DMS53 treated with DMSO at 0.1 percent for 48 hours (cell line): Measurements from ENCODE around the gene FPGS.
"Not testable (repeated sequence)": the region's sequence is repeated elsewhere in the genome, so short reads cannot be mapped to it uniquely, and the experiment has no call there.

ENCODE experiments used
- DNase-seq: peaks from one replicate; lab custom pipeline; 2025; ENCODE audit not compliant: unreplicated experiment; lab: John Stamatoyannopoulos, UW

The FPGS gene

GRCh38 chr9:127802576-127803443, at the start of gene FPGS:
Gene FPGS (plus strand): TSS chr9:127802882. CDS start chr9:127802925, 43 bp downstream.
- DNase-seq, result peak; percentile 74

GRCh38 chr9:127753148-127753547, 49.5 kb upstream of the FPGS start:
- no peak for DNase-seq

GRCh38 chr9:127753622-127754021, 49.1 kb upstream of the FPGS start:
- no peak for DNase-seq

- DNase-seq, result no peak
Observed at GRCh38 chr9:127754099-127755060, 48.3 kb upstream of the FPGS start.

GRCh38 chr9:127755061-127756060, 47.3 kb upstream of the FPGS start:
- peak; percentile 12 for DNase-seq

DNA sequence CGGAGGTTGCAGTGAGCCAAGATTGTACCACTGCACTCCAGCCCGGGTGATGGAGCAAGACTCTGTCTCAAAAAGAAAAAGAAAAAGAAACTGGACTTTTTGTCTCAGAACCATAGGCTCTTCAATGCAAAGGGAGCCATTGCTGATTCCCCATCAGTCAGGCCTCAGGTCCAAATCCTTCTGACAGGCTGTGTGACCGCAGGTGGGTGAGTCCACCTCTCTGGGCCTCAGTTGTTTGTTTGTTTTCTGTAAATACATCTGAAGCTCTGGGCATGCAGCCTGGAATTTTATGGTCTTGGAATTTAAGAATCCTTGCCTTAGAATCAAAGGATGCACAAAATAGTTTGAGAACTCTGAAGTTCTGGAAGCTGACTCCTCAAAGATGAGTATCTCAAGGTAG, 46.4 kb upstream of the FPGS start:
- no peak for DNase-seq

GRCh38 chr9:127756776-127757175, 45.9 kb upstream of the FPGS start:
- not testable (repeated sequence) for DNase-seq

GRCh38 chr9:127758843-127759242, 43.8 kb upstream of the FPGS start:
- no peak for DNase-seq

- no peak for DNase-seq
Observed at GRCh38 chr9:127761061-127761460, 41.6 kb upstream of the FPGS start.

- no peak for DNase-seq
Observed at GRCh38 chr9:127761491-127761956, 41.2 kb upstream of the FPGS start.

DNA sequence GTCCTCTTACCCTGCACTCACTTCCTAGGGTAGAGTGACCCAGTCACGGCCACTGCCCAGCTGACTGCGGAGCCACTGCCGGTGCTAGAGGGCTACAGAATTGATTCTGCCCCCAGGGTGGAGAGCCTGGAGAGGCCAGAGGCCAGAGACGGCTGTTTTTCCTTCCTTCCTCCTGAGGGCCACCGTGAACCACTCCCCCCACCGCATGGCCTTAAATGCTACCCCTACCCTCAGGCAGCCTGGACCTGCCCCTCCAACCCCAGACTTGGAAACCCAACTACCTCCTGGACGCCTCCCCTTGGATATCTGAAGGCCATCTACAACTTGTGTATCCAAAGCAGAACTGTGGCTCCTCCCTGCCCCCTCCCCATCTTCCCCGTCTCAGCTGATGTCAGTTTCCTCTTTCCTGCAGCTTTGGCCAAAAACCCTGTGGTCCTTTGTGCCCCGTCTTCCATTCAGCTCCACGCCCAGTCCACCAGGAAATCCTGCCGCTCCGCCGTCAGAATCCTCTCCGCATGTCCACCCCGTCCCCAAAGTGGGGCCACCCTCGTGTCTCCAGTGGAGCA, 40.5 kb upstream of the FPGS start:
- DNase-seq, result no peak

DNA sequence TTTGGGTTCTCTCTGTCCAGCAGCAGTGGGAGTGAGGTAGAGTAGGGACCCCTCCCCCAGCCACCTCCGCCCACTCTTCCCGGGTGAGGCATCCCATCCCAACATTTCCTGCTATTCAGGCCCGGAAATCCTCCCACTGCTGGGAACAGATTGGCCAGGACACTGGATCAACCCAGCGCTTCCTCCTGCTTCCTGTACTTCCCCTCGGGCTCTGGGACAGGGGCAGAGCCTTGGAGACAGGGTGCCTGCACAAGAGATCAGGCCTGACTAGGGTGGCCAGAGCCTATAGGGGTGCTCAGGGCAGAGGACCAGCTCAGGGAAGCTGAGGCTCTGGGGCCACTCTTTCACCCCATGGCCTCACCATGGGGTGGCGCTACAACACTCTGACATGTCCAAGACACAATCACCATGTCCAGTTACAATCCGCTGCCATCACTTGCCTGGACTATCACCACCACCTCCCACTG, 38.7 kb upstream of the FPGS start:
- DNase-seq, result peak; percentile 10

GRCh38 chr9:127765418-127765817, 37.3 kb upstream of the FPGS start:
- DNase-seq, result no peak

DNA sequence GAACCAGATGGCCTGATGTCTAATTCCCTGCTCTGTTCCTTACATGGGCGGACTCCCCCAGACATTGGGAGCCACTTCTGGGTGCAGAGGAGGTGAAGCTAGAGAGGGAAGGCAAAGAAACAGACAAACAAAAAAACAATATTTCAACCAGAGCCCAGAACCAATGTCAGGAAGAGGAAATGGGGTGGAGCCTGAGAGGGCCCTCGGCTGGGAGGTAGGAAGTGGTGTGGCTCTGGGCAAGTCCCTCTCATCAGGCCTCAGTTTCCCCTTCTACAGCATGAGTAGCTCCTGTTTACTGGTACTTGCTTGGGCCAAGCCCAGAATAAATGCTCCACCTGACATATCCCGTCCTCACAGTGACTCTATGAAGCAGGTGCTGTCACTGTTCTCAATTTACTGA, 35.3 kb upstream of the FPGS start:
- no peak for DNase-seq

- no peak for DNase-seq
Observed at GRCh38 chr9:127767909-127768331, 34.8 kb upstream of the FPGS start.

DNA sequence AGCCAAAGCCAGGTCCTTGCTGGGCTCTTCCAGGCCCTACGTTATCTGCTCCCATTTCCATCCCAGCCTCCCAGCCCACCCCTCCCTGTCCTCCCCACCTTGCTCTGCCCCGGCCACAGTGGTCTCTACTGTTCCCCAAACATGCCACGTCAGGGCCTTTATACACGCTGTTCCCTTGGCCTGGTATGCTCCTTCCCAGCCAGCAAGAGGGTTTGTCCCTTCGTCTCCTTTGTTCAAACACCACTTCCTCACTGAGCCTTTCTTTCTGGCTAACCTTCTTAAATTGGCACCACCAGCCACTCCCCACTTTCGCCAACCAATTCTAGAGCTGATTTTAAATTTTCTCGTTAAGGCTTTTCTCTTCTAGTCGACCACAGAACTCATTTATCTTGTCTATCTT, 34.0 kb upstream of the FPGS start:
- DNase-seq, result no peak

- DNase-seq, result no peak
Observed at GRCh38 chr9:127769101-127769500, 33.6 kb upstream of the FPGS start.

GRCh38 chr9:127769929-127770582, 32.6 kb upstream of the FPGS start:
- no peak for DNase-seq

- no peak for DNase-seq
Observed at GRCh38 chr9:127770583-127770904, 32.1 kb upstream of the FPGS start.
